ENCODE measurements around the gene LONP2. TPM values are rescaled to one million over a fixed set of nuclear protein-coding genes. Genes with fewer than 3 reads are reported as not detected.
"Not testable (repeated sequence)": the region's sequence is repeated elsewhere in the genome, so short reads cannot be mapped to it uniquely, and the experiment has no call there.

LONP2 gene
- total RNA-seq, 1 experiment from 2014 or later, result 48.5 TPM

GRCh38 chr16:48347191-48347865 is 103.2 kb downstream of the LONP2 start:
- Histone ChIP-seq H3K9me3 (replicated peaks) (no peaks in the 10 kb centered on the region), H3K4me1 (replicated peaks) (no peaks in the 10 kb centered on the region), H3K27ac (no peak overlapping the region), H3K36me3 (peaks cover 59% of the 10 kb centered on the region), H3K27me3 (replicated peaks) (no peaks in the 10 kb centered on the region), H3K4me3 (no peak overlapping the region)
- no peak for DNase-seq (ENCODE audit: low read depth in 1 of 2, low spot score in 2 of 2)

- no peak overlapping the region for H3K4me3 ChIP-seq
- peaks cover 61% of the 10 kb centered on the region for H3K36me3 ChIP-seq
- no peak overlapping the region for H3K27ac ChIP-seq
- H3K4me1 ChIP-seq (replicated peaks), result no peaks in the 10 kb centered on the region
- H3K27me3 ChIP-seq (replicated peaks), result no peaks in the 10 kb centered on the region
- no peak for DNase-seq (ENCODE audit: low read depth in 1 of 2, low spot score in 2 of 2)
- no peaks in the 10 kb centered on the region for H3K9me3 ChIP-seq (replicated peaks)
Measured at GRCh38 chr16:48347980-48348379, 103.9 kb downstream of the LONP2 start.

- DNase-seq (ENCODE audit: low read depth in 1 of 2, low spot score in 2 of 2), result no peak
- H3K9me3 ChIP-seq (replicated peaks), result no peaks in the 10 kb centered on the region
Measured at GRCh38 chr16:48350736-48351135, 106.6 kb downstream of the LONP2 start.

GRCh38 chr16:48352648-48353390 is 108.7 kb downstream of the LONP2 start:
- Histone ChIP-seq H3K4me3 (no peak overlapping the region), H3K9me3 (replicated peaks) (no peaks in the 10 kb centered on the region), H3K36me3 (peaks cover 78% of the 10 kb centered on the region), H3K27ac (no peak overlapping the region), H3K27me3 (replicated peaks) (no peaks in the 10 kb centered on the region), H3K4me1 (replicated peaks) (no peaks in the 10 kb centered on the region)
- no peak for DNase-seq (ENCODE audit: low read depth in 1 of 2, low spot score in 2 of 2)

More at GRCh38 chr16:48350736-48351135, 106.6 kb downstream of the LONP2 start:
- Histone ChIP-seq H3K36me3 (peaks cover 71% of the 10 kb centered on the region), H3K27ac (no peak overlapping the region), H3K27me3 (replicated peaks) (no peaks in the 10 kb centered on the region), H3K4me1 (replicated peaks) (no peaks in the 10 kb centered on the region), H3K4me3 (no peak overlapping the region)

- Histone ChIP-seq H3K27me3 (replicated peaks) (no peaks in the 10 kb centered on the region), H3K27ac (no peak overlapping the region)
Measured at GRCh38 chr16:48353565-48354163, 109.6 kb downstream of the LONP2 start.

GRCh38 chr16:48354385-48354784 is 110.3 kb downstream of the LONP2 start:
- H3K4me3 ChIP-seq; H3K27me3 ChIP-seq (replicated peaks); H3K27ac ChIP-seq; H3K4me1 ChIP-seq (replicated peaks); H3K9me3 ChIP-seq (replicated peaks); DNase-seq (ENCODE audit: low read depth in 1 of 2, low spot score in 2 of 2): not testable (repeated sequence)
- peaks cover 72% of the 10 kb centered on the region for H3K36me3 ChIP-seq

More at GRCh38 chr16:48353565-48354163, 109.6 kb downstream of the LONP2 start:
- Histone ChIP-seq H3K4me3 (no peak overlapping the region), H3K4me1 (replicated peaks) (no peaks in the 10 kb centered on the region), H3K36me3 (peaks cover 74% of the 10 kb centered on the region), H3K9me3 (replicated peaks) (no peaks in the 10 kb centered on the region)
- peak; percentile 58 to 61 for DNase-seq (ENCODE audit: low read depth in 1 of 2, low spot score in 2 of 2)

GRCh38 chr16:48354877-48355855 is 111.1 kb downstream of the LONP2 start:
- no peaks in the 10 kb centered on the region for H3K9me3 ChIP-seq (replicated peaks)
- DNase-seq (ENCODE audit: low read depth in 1 of 2, low spot score in 2 of 2), result no peak
- H3K27ac ChIP-seq, result no peak overlapping the region
- no peak overlapping the region for H3K4me3 ChIP-seq
- H3K36me3 ChIP-seq, result peaks cover 72% of the 10 kb centered on the region
- no peaks in the 10 kb centered on the region for H3K27me3 ChIP-seq (replicated peaks)
- no peaks in the 10 kb centered on the region for H3K4me1 ChIP-seq (replicated peaks)

- H3K27ac ChIP-seq, result no peak overlapping the region
- H3K9me3 ChIP-seq (replicated peaks), result no peaks in the 10 kb centered on the region
- peaks cover 68% of the 10 kb centered on the region for H3K36me3 ChIP-seq
- H3K27me3 ChIP-seq (replicated peaks), result no peaks in the 10 kb centered on the region
- H3K4me1 ChIP-seq (replicated peaks), result no peaks in the 10 kb centered on the region
- no peak overlapping the region for H3K4me3 ChIP-seq
- no peak for DNase-seq (ENCODE audit: low read depth in 1 of 2, low spot score in 2 of 2)
Measured at GRCh38 chr16:48356633-48357376, 112.7 kb downstream of the LONP2 start.

- Histone ChIP-seq H3K27ac (no peak overlapping the region), H3K4me3 (no peak overlapping the region), H3K36me3 (peaks cover 57% of the 10 kb centered on the region), H3K4me1 (replicated peaks) (no peaks in the 10 kb centered on the region), H3K9me3 (replicated peaks) (no peaks in the 10 kb centered on the region), H3K27me3 (replicated peaks) (no peaks in the 10 kb centered on the region)
- no peak for DNase-seq (ENCODE audit: low read depth in 1 of 2, low spot score in 2 of 2)
Measured at GRCh38 chr16:48358419-48358818, 114.3 kb downstream of the LONP2 start.

- no peak for DNase-seq (ENCODE audit: low read depth in 1 of 2, low spot score in 2 of 2)
- Histone ChIP-seq H3K4me3 (no peak overlapping the region), H3K9me3 (replicated peaks) (no peaks in the 10 kb centered on the region), H3K27ac (no peak overlapping the region), H3K27me3 (replicated peaks) (no peaks in the 10 kb centered on the region), H3K4me1 (replicated peaks) (peaks cover under 1% of the 10 kb centered on the region; the same call in 1 of the 2 replicates), H3K36me3 (peaks cover 56% of the 10 kb centered on the region)
Measured at GRCh38 chr16:48359983-48360382, 115.9 kb downstream of the LONP2 start.

GRCh38 chr16:48361012-48361411 is 116.9 kb downstream of the LONP2 start:
- Histone ChIP-seq H3K36me3 (peaks cover 52% of the 10 kb centered on the region), H3K4me3 (no peak overlapping the region), H3K9me3 (replicated peaks) (no peaks in the 10 kb centered on the region), H3K27me3 (replicated peaks) (no peaks in the 10 kb centered on the region), H3K27ac (no peak overlapping the region), H3K4me1 (replicated peaks) (peaks cover 8% of the 10 kb centered on the region)
- DNase-seq (ENCODE audit: low read depth in 1 of 2, low spot score in 2 of 2), result no peak

GRCh38 chr16:48361540-48362144 is 117.5 kb downstream of the LONP2 start:
- Histone ChIP-seq H3K4me1 (replicated peaks) (peaks cover 12% of the 10 kb centered on the region), H3K4me3 (no peak overlapping the region), H3K36me3 (peaks cover 48% of the 10 kb centered on the region), H3K27ac (no peak overlapping the region), H3K27me3 (replicated peaks) (no peaks in the 10 kb centered on the region), H3K9me3 (replicated peaks) (no peaks in the 10 kb centered on the region)
- DNase-seq (ENCODE audit: low read depth in 1 of 2, low spot score in 2 of 2), result no peak

All from SJSA1 (cell line).